Heart left ventricle (tissue), 16 donors: ENCODE data around the gene RIPK1. TPM values are rescaled to one million over a fixed set of nuclear protein-coding genes. Genes with fewer than 3 reads are reported as not detected.

ENCODE experiments used
- ATAC-seq, 4 donors: fragments of 200-7000 bp; cut with Tn5 transposase; one replicate each; pipeline ENCODE4 v1.9.1; 2020 to 2022; ENCODE audit warnings: moderate library complexity in 4 of 4, mild to moderate bottlenecking in 3 of 4, moderate number of reproducible peaks in 1 of 4
- DNase-seq, 5 donors: peaks; one replicate each; pipeline ENCODE4 v3.0.0-alpha.2; 2020
- H3K27ac ChIP-seq, 12 donors: fragments of 200-600 bp; sonication (generic) in 4 of 12; one replicate each; pipeline versions ENCODE4 v1.5.0 to v1.8.0; 2016 to 2022; ENCODE audit warnings: mild to moderate bottlenecking in 2 of 12
- H3K27me3 ChIP-seq, 9 donors: fragments of 200-600 bp; sonication (generic) in 2 of 9; one replicate each; pipeline versions ENCODE4 v1.5.1 to v1.8.0; 2016 to 2022; ENCODE audit warnings: mild to moderate bottlenecking in 3 of 9
- H3K36me3 ChIP-seq, 9 donors: fragments of 200-600 bp; sonication (generic) in 2 of 9; one replicate each; pipeline versions ENCODE4 v1.5.0 to v1.8.0; 2018 to 2022; ENCODE audit warnings: mild to moderate bottlenecking in 2 of 9
- H3K4me1 ChIP-seq, 12 donors: fragments of 200-600 bp; sonication (generic) in 4 of 12; one replicate each; pipeline versions ENCODE4 v1.5.0 to v1.8.0; 2016 to 2022; ENCODE audit warnings: mild to moderate bottlenecking in 3 of 12
- H3K4me3 ChIP-seq, 12 donors: fragments of 200-600 bp; sonication (generic) in 4 of 12; one replicate each; pipeline versions ENCODE4 v1.5.0 to v1.8.0; 2017 to 2022; ENCODE audit warnings: mild to moderate bottlenecking in 9 of 12, moderate library complexity in 4 of 12
- H3K9me3 ChIP-seq, 12 donors: fragments of 200-600 bp; sonication (generic) in 4 of 12; one replicate each; pipeline versions ENCODE4 v1.5.0 to v1.8.0; 2016 to 2022; ENCODE audit warnings: mild to moderate bottlenecking in 1 of 12
- POLR2A ChIP-seq, 2 donors: fragments of 450-650 bp; IDR thresholded peaks; one replicate each; pipeline ENCODE4 v1.6.1; 2017; ENCODE audit warnings: antibody characterized with exemption in 2 of 2, mild to moderate bottlenecking in 2 of 2, moderate library complexity in 2 of 2
- WGBS, 4 donors: extraction: QIAGEN DNeasy Blood & Tissue Kit in 2 of 4; methylation state at CpG; one replicate each; pipeline versions ENCODE4 v1.1.5 to v1.1.7; 2013 to 2018; 5-methylcytosine and 5-hydroxymethylcytosine counted together
- intact Hi-C, 10 donors: fragments of 100-400 bp; cut with DNase I; formaldehyde crosslinking; loops; one replicate each; pipeline versions ENCODE4 v1.11.1 to v1.14.2; 2022
- polyA plus RNA-seq, 2 donors: library from polyadenylated mRNA; stranded (reverse); fragments of 200-250 nt; gene quantifications; one replicate each; pipeline ENCODE4 v1.2.3, GENCODE V29; 2013
- total RNA-seq, 9 donors: library from RNA; depleted of rRNA in 2 of 9; stranded (reverse); fragments of >200 nt in 2 of 9; fragmentation: NEBNext Ultra II Directional in 3 of 9; extraction: Animal tissue kit (Norgen Biotek cat#: 25700) in 3 of 9; gene quantifications; one replicate each; pipeline versions ENCODE4 v1.1.0 to v1.2.4, GENCODE V29; 2016 to 2023
- TF ChIP-seq, protein P1 (sequence below), 12 donors: fragments of 200-600 bp; sonication (generic) in 4 of 12; IDR thresholded peaks; one replicate each; pipeline versions ENCODE4 v1.5.0 to v1.8.0; 2018 to 2022; ENCODE audit warnings: antibody characterized with exemption in 12 of 12, mild to moderate bottlenecking in 5 of 12
- donor health status: ischemic (EF 13 %, LVEDD 7.1; RV severe dilation, severe dysfunction).
- donor health status: healthy with polysubstance abuse.
- donor health status: DM: no; HTN: yes; CAD: no.
- donor health status: DM: no; HTN: no; CAD: no.
- donor health status: ischemic (EF 25% LVEDD 6.9; RV normal size, moderate dysfunction).
- donor health status: ischemic (EF 25% LVEDD 5.7; RV mildly dilated, moderate dysfunction).
- donor health status: healthy.
- donor health status: DM: yes; HTN: yes; CAD: no.
- donor health status: ischemic (EF 35%, LVEDD 5.7; RV mildly dilated, moderate dysfunction).
- donor health status: nonischemic (EF 11% LVEDD 7.7; RV severe dilation, severe dysfunction).
- donor health status: DM: yes; HTN: yes; CAD: no.
- donor health status: PGD.
- donor health status: ischemic (EF 29% LVEDD 5.4; RV normal size, mild dysfunction).
- donor health status: nonischemic (EF 23%, LVEDD 6.1; RV moderate dilation, normal function).

Gene RIPK1
- total and polyA plus RNA-seq, 11 donors: 5.3 to 16.3 (median 7.1) TPM

DNA sequence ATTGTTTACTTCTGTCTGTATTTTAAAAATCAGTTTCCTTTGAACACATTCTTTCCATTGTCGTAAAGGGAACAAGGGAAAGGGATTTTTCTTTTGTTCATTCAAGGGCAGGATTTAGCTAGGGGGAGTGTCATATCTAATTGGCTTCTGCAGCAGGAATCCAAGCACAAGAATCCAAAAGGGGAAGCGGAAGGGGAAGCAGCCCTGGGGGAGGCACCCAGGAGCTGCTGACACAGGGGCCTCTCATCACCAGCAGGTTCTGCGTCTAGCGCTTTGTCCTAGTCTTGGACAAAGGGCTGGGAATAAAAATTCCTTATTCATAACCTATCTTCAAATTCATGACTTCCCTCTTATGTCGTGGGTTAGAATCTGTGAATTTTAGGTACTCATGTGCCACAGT lies 13.7 kb downstream of the RIPK1 start:
- ATAC-seq: peak in 3 of 4 donors; percentile 56 to 83 (median 79)

GRCh38 chr6:3085074-3085473 lies 16.8 kb downstream of the RIPK1 start:
- DNase-seq (peak in 1 of 5 donors; percentile 34), ATAC-seq (peak in 2 of 4 donors; percentile 39 to 61)
- no peaks in the 10 kb centered on the region for H3K27me3 ChIP-seq
- H3K36me3 ChIP-seq: peaks cover 0 to 100% (median 95%) of the 10 kb centered on the region in 9 donors
- no peak overlapping the region for H3K27ac ChIP-seq
- WGBS, 4 donors: 58 to 73% (median 66%) methylated on average over 4 of the region's 4 CpGs
- H3K4me3 ChIP-seq: no peak overlapping the region
- H3K4me1 ChIP-seq: peaks cover 0 to 14% (median 0%) of the 10 kb centered on the region in 12 donors
- H3K9me3 ChIP-seq: no peaks in the 10 kb centered on the region
- intact Hi-C loops: no loop called here
- TF ChIP-seq, protein P1, sequence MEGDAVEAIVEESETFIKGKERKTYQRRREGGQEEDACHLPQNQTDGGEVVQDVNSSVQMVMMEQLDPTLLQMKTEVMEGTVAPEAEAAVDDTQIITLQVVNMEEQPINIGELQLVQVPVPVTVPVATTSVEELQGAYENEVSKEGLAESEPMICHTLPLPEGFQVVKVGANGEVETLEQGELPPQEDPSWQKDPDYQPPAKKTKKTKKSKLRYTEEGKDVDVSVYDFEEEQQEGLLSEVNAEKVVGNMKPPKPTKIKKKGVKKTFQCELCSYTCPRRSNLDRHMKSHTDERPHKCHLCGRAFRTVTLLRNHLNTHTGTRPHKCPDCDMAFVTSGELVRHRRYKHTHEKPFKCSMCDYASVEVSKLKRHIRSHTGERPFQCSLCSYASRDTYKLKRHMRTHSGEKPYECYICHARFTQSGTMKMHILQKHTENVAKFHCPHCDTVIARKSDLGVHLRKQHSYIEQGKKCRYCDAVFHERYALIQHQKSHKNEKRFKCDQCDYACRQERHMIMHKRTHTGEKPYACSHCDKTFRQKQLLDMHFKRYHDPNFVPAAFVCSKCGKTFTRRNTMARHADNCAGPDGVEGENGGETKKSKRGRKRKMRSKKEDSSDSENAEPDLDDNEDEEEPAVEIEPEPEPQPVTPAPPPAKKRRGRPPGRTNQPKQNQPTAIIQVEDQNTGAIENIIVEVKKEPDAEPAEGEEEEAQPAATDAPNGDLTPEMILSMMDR (IDR thresholded peaks at IDR 0.05): no peak
- no peak for TF ChIP-seq POLR2A (IDR thresholded peaks at IDR 0.05)

More for the DNA sequence above, 13.7 kb downstream of the RIPK1 start:
- no peak for TF ChIP-seq POLR2A (IDR thresholded peaks at IDR 0.05)
- TF ChIP-seq, protein P1 (IDR thresholded peaks at IDR 0.05): no peak
- Histone ChIP-seq H3K4me3 (no peak overlapping the region), H3K9me3 (no peaks in the 10 kb centered on the region), H3K27me3 (no peaks in the 10 kb centered on the region), H3K4me1 (peaks cover 0 to 14% (median 0%) of the 10 kb centered on the region in 12 donors), H3K27ac (peak overlapping the region in 2 of 12 donors; percentile 27 to 46), H3K36me3 (peaks cover 0 to 100% (median 95%) of the 10 kb centered on the region in 9 donors)
- WGBS, 4 donors: 62 to 75% (median 67%) methylated on average over 5 of the region's 5 CpGs
- intact Hi-C loops: no loop called here
- peak in 3 of 5 donors; percentile 41 to 48 (median 43) for DNase-seq

DNA sequence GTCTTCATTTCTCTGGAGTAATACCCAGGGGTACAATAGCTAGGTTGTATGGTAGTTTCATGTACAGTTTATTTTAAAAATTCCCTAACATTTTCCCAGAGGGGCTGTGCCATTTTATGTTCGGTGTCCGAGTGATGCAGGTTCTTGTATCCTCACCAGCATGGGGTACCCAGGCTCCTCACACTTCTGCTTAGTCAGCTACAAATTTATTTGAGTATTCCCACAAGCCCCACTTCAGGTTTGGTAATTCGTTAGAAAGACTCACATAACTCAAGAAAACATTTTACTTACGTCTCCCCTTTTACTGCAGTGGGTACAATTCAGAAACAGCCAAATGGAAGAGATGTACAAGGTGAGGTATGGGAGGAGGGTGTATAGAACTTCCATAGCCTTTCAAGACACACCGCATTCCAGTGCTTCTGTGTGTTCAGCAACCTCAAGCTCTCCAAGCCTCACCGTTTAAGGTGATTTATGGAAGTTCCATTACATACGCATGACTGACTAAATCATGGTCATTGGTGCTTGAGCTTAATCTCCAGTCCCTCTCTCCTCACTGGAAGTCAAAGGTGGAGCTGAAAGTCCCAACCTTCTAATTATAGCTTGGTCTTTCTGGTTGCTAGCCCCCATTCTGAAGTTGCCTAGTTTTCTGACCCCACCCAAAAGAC lies 18.1 kb downstream of the RIPK1 start:
- Histone ChIP-seq H3K9me3 (no peaks in the 10 kb centered on the region), H3K4me3 (no peak overlapping the region), H3K27me3 (no peaks in the 10 kb centered on the region), H3K36me3 (peaks cover 0 to 92% (median 87%) of the 10 kb centered on the region in 9 donors), H3K27ac (no peak overlapping the region), H3K4me1 (peaks cover 0 to 10% (median 0%) of the 10 kb centered on the region in 12 donors)
- 66 to 94% (median 67%) methylated on average over 7 of the region's 7 CpGs for WGBS, 4 donors
- intact Hi-C loops: no loop called here
- TF ChIP-seq, protein P1 (IDR thresholded peaks at IDR 0.05): no peak
- TF ChIP-seq POLR2A (IDR thresholded peaks at IDR 0.05): no peak
- DNase-seq (no peak), ATAC-seq (no peak)

GRCh38 chr6:3088446-3088845 lies 20.2 kb downstream of the RIPK1 start:
- H3K4me3 ChIP-seq: no peak overlapping the region
- no peak for TF ChIP-seq POLR2A (IDR thresholded peaks at IDR 0.05)
- TF ChIP-seq, protein P1 (IDR thresholded peaks at IDR 0.05): no peak
- ATAC-seq: peak; percentile 49 to 75 (median 64)
- H3K27me3 ChIP-seq: no peaks in the 10 kb centered on the region
- H3K9me3 ChIP-seq: no peaks in the 10 kb centered on the region
- intact Hi-C loops: no loop called here
- DNase-seq: peak in 1 of 5 donors; percentile 16
- peaks cover 0 to 72% (median 71%) of the 10 kb centered on the region in 9 donors for H3K36me3 ChIP-seq
- 69 to 88% (median 83%) methylated on average over 4 of the region's 4 CpGs for WGBS, 4 donors
- peak overlapping the region in 8 of 12 donors; percentile 14 to 73 (median 34) for H3K27ac ChIP-seq
- peaks cover 0 to 8% (median 0%) of the 10 kb centered on the region in 12 donors for H3K4me1 ChIP-seq
